ENCODE data around the gene SMYD3. TPM values are rescaled to one million over a fixed set of nuclear protein-coding genes. Genes with fewer than 3 reads are reported as not detected.
A peak's percentile ranks its signal among the peaks of the same experiment; 100 is the strongest.

The SMYD3 gene
- total and polyA plus RNA-seq, 11 donors = 6.3 to 12.1 (median 9.5) TPM

DNA sequence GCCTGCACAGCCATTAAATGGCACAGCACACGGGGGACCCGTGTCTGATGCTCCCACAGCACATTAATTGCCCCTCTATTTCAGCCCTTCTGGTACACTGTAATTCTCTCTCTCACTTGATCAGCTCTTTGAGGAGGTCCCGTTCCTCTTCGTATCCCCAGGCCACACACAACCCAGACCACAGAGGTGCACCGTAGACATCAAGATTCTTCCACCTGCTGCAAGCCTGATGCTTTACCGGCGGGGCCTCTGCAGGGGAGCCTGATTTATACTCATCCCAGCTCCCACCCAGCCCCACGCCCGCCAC is 759 bp downstream of the SMYD3 start:
- WGBS, 4 donors = 11 to 20% (median 13%) methylated on average over 9 of the region's 9 CpGs
- Histone ChIP-seq H3K36me3 (no peaks in the 10 kb centered on the region), H3K9me3 (no peaks in the 10 kb centered on the region), H3K27me3 (no peaks in the 10 kb centered on the region), H3K27ac (peak overlapping the region in 3 of 12 donors; percentile 27 to 73 (median 57)), H3K4me1 (peaks cover 0 to 16% (median 7%) of the 10 kb centered on the region in 12 donors), H3K4me3 (peak overlapping the region; percentile 66 to 90 (median 77))
- DNase-seq (no peak), ATAC-seq (peak in 1 of 4 donors; percentile 7)
- intact Hi-C loops (cut with DNase I) = loop anchor here in 4 of 10 donors (5.0 to 10.0 kb wide), 4 partner anchors 61 to 248 kb away; partner anchors contain the start of genes CNST (in 1 of the 4) and TFB2M (in 1 of the 4)
- TF ChIP-seq POLR2A (IDR thresholded peaks at IDR 0.05) (no peak), CTCF (IDR thresholded peaks at IDR 0.05) (no peak)

GRCh38 chr1:246503341-246503740 is 3.7 kb downstream of the SMYD3 start:
- ATAC-seq = no peak
- no peaks in the 10 kb centered on the region for H3K27me3 ChIP-seq
- no peak for TF ChIP-seq POLR2A (IDR thresholded peaks at IDR 0.05)
- no peak for TF ChIP-seq CTCF (IDR thresholded peaks at IDR 0.05)
- H3K27ac ChIP-seq = no peak overlapping the region
- no peak for DNase-seq
- H3K9me3 ChIP-seq = no peaks in the 10 kb centered on the region
- H3K4me1 ChIP-seq = peaks cover 0 to 16% (median 7%) of the 10 kb centered on the region in 12 donors
- intact Hi-C loops (cut with DNase I) = loop anchor here in 5 of 10 donors (5.0 to 10.0 kb wide), 4 partner anchors 121 to 251 kb away; no protein-coding TSS in a partner anchor
- no peaks in the 10 kb centered on the region for H3K36me3 ChIP-seq
- WGBS, 4 donors = 77 to 89% (median 80%) methylated on average over 7 of the region's 7 CpGs
- H3K4me3 ChIP-seq = no peak overlapping the region

DNA sequence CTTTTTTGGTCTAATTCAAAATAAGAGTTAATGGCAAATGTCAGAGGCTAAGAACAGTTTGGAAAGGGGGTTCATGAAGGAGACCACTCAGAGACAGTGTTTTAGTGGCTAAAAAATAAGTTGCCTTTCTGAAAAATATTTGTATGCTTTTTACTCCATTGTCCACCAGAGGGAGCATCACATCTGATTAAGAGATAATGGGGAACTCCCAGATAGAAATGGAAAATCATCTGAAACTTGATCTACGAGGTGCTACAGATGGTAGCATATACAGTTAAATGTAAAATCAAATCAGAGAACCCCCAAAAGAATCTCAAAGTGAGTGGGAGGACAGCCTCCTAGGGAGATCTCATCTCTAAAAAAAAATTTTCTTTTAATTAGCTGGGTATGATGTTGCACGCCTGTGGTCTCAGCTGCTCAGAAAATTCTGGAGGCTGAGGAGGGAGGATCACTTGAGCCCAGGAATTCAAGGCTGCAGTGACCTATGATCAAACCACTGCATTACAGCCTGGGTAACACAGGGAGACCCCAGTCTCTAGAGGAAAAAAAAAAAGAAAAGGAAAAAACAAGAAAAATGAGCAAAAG is 9.7 kb downstream of the SMYD3 start:
- TF ChIP-seq CTCF (IDR thresholded peaks at IDR 0.05) (peak; percentile 61 to 83 (median 72)), POLR2A (IDR thresholded peaks at IDR 0.05) (no peak)
- Histone ChIP-seq H3K4me1 (peaks cover 0 to 3% (median under 1%) of the 10 kb centered on the region in 12 donors), H3K27ac (no peak overlapping the region), H3K36me3 (no peaks in the 10 kb centered on the region), H3K27me3 (no peaks in the 10 kb centered on the region), H3K9me3 (no peaks in the 10 kb centered on the region), H3K4me3 (no peak overlapping the region)
- ATAC-seq (peak in 1 of 4 donors; percentile 31), DNase-seq (no peak)
- intact Hi-C loops (cut with DNase I) = loop anchor here in 8 of 10 donors (1.0 to 10.0 kb wide), 7 partner anchors 201 to 1343 kb away; partner anchors contain the start of gene KIF26B (in 1 of the 8)
- 49 to 57% (median 54%) methylated on average over 2 of the region's 2 CpGs for WGBS, 4 donors

DNA sequence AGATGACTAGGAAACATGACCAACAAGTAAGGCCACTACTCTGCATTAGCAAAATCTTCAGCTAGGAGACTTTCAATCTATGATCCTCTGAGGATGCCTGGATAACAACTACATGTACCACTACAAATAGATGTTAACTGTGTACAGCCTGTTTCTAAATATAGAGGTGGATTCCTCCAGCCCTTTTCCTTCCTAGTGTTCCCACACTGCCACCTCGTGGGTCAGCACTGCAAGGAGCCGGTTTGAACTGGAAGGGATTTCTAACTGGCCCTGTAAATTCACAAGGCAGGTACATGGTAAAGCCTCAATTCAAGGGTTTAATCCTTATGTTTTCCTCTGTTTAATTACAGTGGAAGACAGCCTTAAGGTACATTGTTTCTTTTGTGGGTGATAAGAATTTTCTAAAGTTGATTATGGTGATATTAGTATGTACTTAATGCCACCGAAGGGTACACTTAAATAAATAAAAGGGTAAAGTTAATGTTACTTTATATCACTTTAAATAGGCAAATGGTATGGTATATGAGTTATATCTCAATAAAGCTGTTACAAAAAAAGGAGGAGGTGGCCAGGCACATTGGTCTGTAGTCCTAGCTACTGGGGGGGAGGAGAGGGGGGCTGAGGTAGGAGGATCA is 14.4 kb downstream of the SMYD3 start:
- peak; percentile 62 to 92 (median 79) for TF ChIP-seq CTCF (IDR thresholded peaks at IDR 0.05)
- no peak for TF ChIP-seq POLR2A (IDR thresholded peaks at IDR 0.05)
- ATAC-seq = peak; percentile 88 to 97 (median 92)
- intact Hi-C loops (cut with DNase I) = loop anchor here in 9 of 10 donors (1.0 to 10.0 kb wide), 10 partner anchors 210 to 1340 kb away; partner anchors contain the start of gene KIF26B (in 5 of the 9)
- 31 to 34% (median 32%) methylated on average over 3 of the region's 3 CpGs for WGBS, 4 donors
- H3K27me3 ChIP-seq = no peaks in the 10 kb centered on the region
- peaks cover 0 to 7% (median 4%) of the 10 kb centered on the region in 12 donors for H3K4me1 ChIP-seq
- H3K27ac ChIP-seq = no peak overlapping the region
- DNase-seq = peak in 4 of 5 donors; percentile 62 to 69 (median 66)
- no peak overlapping the region for H3K4me3 ChIP-seq
- H3K9me3 ChIP-seq = no peaks in the 10 kb centered on the region
- no peaks in the 10 kb centered on the region for H3K36me3 ChIP-seq

Measured in heart left ventricle (tissue), 16 donors.